Right lobe of liver (tissue), 6 donors: ENCODE data around the gene DIAPH3. TPM values are rescaled to one million over a fixed set of nuclear protein-coding genes. Genes with fewer than 3 reads are reported as not detected.

Experiments
- ATAC-seq, 4 donors: fragments of 200-7000 bp; cut with Tn5 transposase; one replicate each; pipeline ENCODE4 v1.9.1; 2020; ENCODE audit warnings: mild to moderate bottlenecking in 4 of 4, moderate library complexity in 4 of 4
- DNase-seq, 3 donors: peaks; one replicate each; pipeline ENCODE4 v3.0.0-alpha.2; 2020
- H3K27ac ChIP-seq, 3 donors: fragments of 200-600 bp; one replicate each; pipeline ENCODE4 v1.8.0; 2022
- H3K27me3 ChIP-seq, 2 donors: fragments of 200-600 bp; one replicate each; pipeline ENCODE4 v1.8.0; 2022
- H3K36me3 ChIP-seq, 4 donors: fragments of 200-600 bp; sonication (generic) in 1 of 4; one replicate each; pipeline versions ENCODE4 v1.5.1 to v1.8.0; 2017 to 2022; ENCODE audit warnings: control low read depth in 1 of 4
- H3K4me1 ChIP-seq, 4 donors: fragments of 200-600 bp; sonication (generic) in 1 of 4; one replicate each; pipeline versions ENCODE4 v1.5.1 to v1.8.0; 2017 to 2022; ENCODE audit warnings: control low read depth in 1 of 4
- H3K4me3 ChIP-seq, 3 donors: fragments of 200-600 bp; one replicate each; pipeline ENCODE4 v1.8.0; 2022
- H3K9me3 ChIP-seq, 4 donors: fragments of 200-600 bp; sonication (generic) in 1 of 4; one replicate each; pipeline versions ENCODE4 v1.5.1 to v1.8.0; 2017 to 2022; ENCODE audit warnings: control low read depth in 1 of 4
- POLR2A ChIP-seq: fragments of 450-650 bp; IDR thresholded peaks from one replicate; pipeline ENCODE4 v1.6.1; 2017; ENCODE audit warnings: antibody characterized with exemption, mild to moderate bottlenecking
- WGBS: methylation state at CpG from one replicate; pipeline ENCODE4 v1.1.6; 2018; ENCODE audit warnings: low coverage, low lambda C conversion rate; ENCODE audit not compliant: insufficient coverage; ENCODE audit errors: missing lambda C conversion rate; 5-methylcytosine and 5-hydroxymethylcytosine counted together
- intact Hi-C, 2 donors: fragments of 100-400 bp; cut with DNase I; formaldehyde crosslinking; loops; one replicate each; pipeline versions ENCODE4 v1.11.2 to v1.14.1; 2022
- total RNA-seq, 6 experiments: library from RNA; depleted of rRNA in 2 of 6; stranded (reverse); fragments of >200 nt in 2 of 6; fragmentation: NEBNext Ultra II Directional in 3 of 6; extraction: Animal tissue kit (Norgen Biotek cat#: 25700) in 3 of 6; gene quantifications; one replicate each; pipeline versions ENCODE4 v1.1.0 to v1.2.4, GENCODE V29; 2016 to 2023
- TF ChIP-seq, protein P1 (sequence below), 4 donors: fragments of 200-600 bp in 3 of 4; fragments of 450-650 bp in 1 of 4; IDR thresholded peaks; one replicate each; pipeline versions ENCODE4 v1.5.1 to v1.8.0; 2016 to 2022; ENCODE audit warnings: antibody characterized with exemption in 4 of 4, mild to moderate bottlenecking in 2 of 4
- donor health status: DM: no; HTN: yes; CAD: no.
- donor health status: DM: no; HTN: no; CAD: no.
- donor health status: DM: no; HTN: no; CAD: no.
- donor health status: DM: no; HTN: yes; CAD: no.
- donor health status: DM: no; HTN: yes; CAD: no.

The DIAPH3 gene
- total RNA-seq, 6 experiments from 2014 or later: 0.10 to 1.6 (median 0.93) TPM; not detected in 1

DNA sequence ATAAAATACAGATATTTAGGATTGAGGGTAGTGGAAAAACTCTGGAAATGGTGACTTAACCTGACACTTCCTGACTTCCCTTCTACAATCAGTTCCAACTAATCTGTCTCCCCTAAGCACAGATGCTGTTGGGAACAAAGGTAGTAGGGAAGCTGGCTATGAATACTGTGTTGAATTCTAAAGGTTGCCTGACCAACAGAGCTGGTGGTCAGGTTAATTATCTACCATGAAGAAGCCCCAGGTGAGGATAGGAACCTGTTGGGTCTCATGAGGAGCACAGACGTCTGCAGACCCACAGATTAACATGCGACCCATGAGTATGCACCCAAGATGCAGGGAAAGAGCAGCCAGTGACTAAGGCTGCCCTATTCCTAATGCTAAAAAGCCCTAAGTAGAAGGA lies 172.3 kb downstream of the DIAPH3 start:
- H3K27me3 ChIP-seq: no peaks in the 10 kb centered on the region
- TF ChIP-seq POLR2A: no peak
- TF ChIP-seq, protein P1, sequence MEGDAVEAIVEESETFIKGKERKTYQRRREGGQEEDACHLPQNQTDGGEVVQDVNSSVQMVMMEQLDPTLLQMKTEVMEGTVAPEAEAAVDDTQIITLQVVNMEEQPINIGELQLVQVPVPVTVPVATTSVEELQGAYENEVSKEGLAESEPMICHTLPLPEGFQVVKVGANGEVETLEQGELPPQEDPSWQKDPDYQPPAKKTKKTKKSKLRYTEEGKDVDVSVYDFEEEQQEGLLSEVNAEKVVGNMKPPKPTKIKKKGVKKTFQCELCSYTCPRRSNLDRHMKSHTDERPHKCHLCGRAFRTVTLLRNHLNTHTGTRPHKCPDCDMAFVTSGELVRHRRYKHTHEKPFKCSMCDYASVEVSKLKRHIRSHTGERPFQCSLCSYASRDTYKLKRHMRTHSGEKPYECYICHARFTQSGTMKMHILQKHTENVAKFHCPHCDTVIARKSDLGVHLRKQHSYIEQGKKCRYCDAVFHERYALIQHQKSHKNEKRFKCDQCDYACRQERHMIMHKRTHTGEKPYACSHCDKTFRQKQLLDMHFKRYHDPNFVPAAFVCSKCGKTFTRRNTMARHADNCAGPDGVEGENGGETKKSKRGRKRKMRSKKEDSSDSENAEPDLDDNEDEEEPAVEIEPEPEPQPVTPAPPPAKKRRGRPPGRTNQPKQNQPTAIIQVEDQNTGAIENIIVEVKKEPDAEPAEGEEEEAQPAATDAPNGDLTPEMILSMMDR (IDR thresholded peaks at IDR 0.05): no peak
- DNase-seq (no peak), ATAC-seq (no peak)
- H3K9me3 ChIP-seq: no peaks in the 10 kb centered on the region
- H3K27ac ChIP-seq: no peak overlapping the region
- intact Hi-C loops: no loop called here
- no peak overlapping the region for H3K4me3 ChIP-seq
- H3K36me3 ChIP-seq: no peaks in the 10 kb centered on the region
- H3K4me1 ChIP-seq: no peaks in the 10 kb centered on the region
- WGBS: 83% methylated on average over 2 of the region's 2 CpGs

DNA sequence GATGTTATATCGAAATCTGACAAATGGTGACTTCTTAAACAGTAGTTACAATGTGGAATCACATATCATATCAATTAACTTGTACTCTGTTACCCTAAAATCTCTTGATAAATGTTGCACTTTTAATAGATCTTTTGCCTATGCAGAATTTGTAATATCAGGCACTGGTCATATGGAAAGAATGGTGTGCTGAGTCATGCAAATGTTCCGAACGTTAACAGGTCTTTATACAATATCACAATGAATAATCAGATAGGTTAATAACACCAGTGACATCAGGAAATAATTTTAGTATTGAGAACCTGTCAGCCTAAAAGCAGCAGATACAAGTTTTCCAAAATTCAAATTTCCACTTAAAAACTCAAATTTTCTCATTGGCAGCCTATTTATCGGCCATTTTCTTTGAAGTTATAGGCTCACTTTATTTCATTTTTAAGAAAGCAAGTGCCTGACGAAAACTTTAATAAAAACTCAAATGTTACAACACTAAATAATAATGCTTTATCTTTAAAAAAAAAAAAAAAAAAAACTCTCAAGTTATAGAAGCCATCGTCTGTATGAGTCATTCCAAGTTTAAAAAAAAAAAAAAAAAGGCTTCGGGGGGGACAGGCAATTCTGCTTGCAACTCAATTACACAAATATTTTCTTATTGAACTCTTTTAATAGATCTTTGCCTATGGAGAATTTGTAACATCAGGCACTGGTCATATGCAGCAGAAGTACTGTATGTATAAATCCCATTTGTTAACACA lies 180.9 kb downstream of the DIAPH3 start:
- H3K27me3 ChIP-seq: no peaks in the 10 kb centered on the region
- intact Hi-C loops: no loop called here
- no peak overlapping the region for H3K4me3 ChIP-seq
- no peaks in the 10 kb centered on the region for H3K4me1 ChIP-seq
- DNase-seq: no peak
- H3K36me3 ChIP-seq: no peaks in the 10 kb centered on the region
- TF ChIP-seq, protein P1 (IDR thresholded peaks at IDR 0.05): no peak
- TF ChIP-seq POLR2A: no peak
- no peak for ATAC-seq
- 92% methylated on average over 7 of the region's 7 CpGs for WGBS
- no peak overlapping the region for H3K27ac ChIP-seq
- no peaks in the 10 kb centered on the region for H3K9me3 ChIP-seq

DNA sequence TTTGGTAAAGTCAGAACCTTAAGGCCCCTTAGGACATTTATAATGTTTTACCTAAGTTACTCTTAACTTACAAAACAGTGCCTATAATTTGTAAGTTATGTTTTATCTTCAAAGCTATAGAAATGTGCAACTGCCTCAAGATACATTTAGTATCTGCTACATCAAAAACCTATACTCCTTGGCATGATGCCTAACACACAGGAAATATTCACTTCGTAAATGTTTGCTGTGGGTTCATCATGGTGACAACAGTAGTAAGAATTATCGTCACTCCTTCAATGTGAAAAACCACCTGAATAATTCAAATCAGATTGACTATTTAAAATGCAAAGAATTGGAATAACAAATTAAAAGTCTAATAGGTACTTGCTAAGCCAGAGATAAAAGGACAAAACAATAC lies 184.1 kb downstream of the DIAPH3 start:
- Histone ChIP-seq H3K4me1 (no peaks in the 10 kb centered on the region), H3K9me3 (no peaks in the 10 kb centered on the region), H3K27ac (no peak overlapping the region), H3K4me3 (no peak overlapping the region), H3K36me3 (no peaks in the 10 kb centered on the region), H3K27me3 (no peaks in the 10 kb centered on the region)
- ATAC-seq (no peak), DNase-seq (no peak)
- TF ChIP-seq POLR2A: no peak
- TF ChIP-seq, protein P1 (IDR thresholded peaks at IDR 0.05): no peak
- WGBS: 93% methylated on average over 2 of the region's 2 CpGs
- intact Hi-C loops: no loop called here

DNA sequence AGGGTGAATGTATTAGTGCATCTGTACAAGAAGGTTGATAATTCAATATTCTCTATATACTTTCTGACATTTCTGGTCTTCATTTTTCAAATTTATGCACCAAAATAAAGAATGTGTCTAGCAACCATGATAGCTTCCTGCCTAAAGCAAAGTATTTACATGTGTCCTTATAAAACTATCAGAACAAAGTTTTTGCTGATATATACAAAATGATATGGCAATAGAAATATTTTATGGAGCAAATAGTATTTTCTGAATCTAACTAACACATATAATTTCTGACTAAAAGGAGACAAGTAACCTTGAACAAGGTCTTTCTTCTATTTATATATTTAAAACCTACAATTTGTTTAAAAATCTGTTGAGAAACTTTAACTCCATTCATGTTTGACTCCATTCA lies 184.9 kb downstream of the DIAPH3 start:
- no peak for TF ChIP-seq POLR2A
- TF ChIP-seq, protein P1 (IDR thresholded peaks at IDR 0.05): no peak
- no peak overlapping the region for H3K4me3 ChIP-seq
- DNase-seq (no peak), ATAC-seq (no peak)
- no peaks in the 10 kb centered on the region for H3K4me1 ChIP-seq
- H3K27ac ChIP-seq: no peak overlapping the region
- intact Hi-C loops: no loop called here
- no peaks in the 10 kb centered on the region for H3K27me3 ChIP-seq
- no peaks in the 10 kb centered on the region for H3K9me3 ChIP-seq
- H3K36me3 ChIP-seq: no peaks in the 10 kb centered on the region

DNA sequence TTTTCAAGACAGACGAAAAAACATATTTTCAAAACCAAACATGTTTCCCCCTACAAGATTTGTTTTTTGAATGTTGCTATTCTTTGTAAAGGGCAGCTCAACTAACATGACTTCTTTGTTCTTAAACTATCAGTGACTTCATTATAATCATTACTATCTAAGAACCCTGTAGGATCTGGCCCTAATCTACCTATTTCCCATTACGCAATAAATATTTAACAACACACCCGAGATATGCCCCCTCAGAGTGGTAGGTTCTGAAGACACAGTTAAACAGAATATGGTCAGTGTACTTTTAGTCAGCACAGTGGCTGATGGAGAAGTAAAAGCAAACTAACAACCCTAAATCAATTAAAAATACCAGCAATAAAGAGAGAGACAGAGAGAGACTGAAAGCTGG lies 186.9 kb downstream of the DIAPH3 start:
- Histone ChIP-seq H3K36me3 (no peaks in the 10 kb centered on the region), H3K4me3 (no peak overlapping the region), H3K9me3 (no peaks in the 10 kb centered on the region), H3K27me3 (no peaks in the 10 kb centered on the region), H3K27ac (no peak overlapping the region), H3K4me1 (no peaks in the 10 kb centered on the region)
- TF ChIP-seq, protein P1 (IDR thresholded peaks at IDR 0.05): no peak
- no peak for TF ChIP-seq POLR2A
- ATAC-seq (no peak), DNase-seq (no peak)
- intact Hi-C loops: no loop called here
- 86% methylated on average over 3 of the region's 3 CpGs for WGBS
